HepG2 (cell line): ENCODE data around the gene NT5C3B. TPM values are rescaled to one million over a fixed set of nuclear protein-coding genes. Genes with fewer than 3 reads are reported as not detected.

Source experiments
- ETV5 ChIP-seq: IDR thresholded peaks from 2 replicates; pipeline ENCODE4 v1.6.1; 2018; ENCODE audit warnings: missing biosample characterization, missing genetic modification reagents, inconsistent platforms, borderline replicate concordance
- NCOA5 ChIP-seq: sonication (generic); formaldehyde crosslinking; IDR thresholded peaks from 2 replicates; pipeline ENCODE4 v1.4.0; 2020; ENCODE audit warnings: missing genetic modification reagents
- RNF2 ChIP-seq: fragments of 450-650 bp; conservative IDR thresholded peaks from 2 replicates; pipeline ENCODE4 v1.6.1; 2016; ENCODE audit warnings: low read depth
- SATB2 ChIP-seq: sonication (generic); formaldehyde crosslinking; IDR thresholded peaks from 2 replicates; pipeline ENCODE4 v1.5.0; 2020; ENCODE audit warnings: missing genetic modification reagents
- ZBTB7B ChIP-seq: sonication (generic); formaldehyde crosslinking; IDR thresholded peaks from 2 replicates; pipeline ENCODE4 v1.4.0; 2020; ENCODE audit warnings: missing genetic modification reagents
- ZNF180 ChIP-seq: sonication (generic); formaldehyde crosslinking; IDR thresholded peaks from 2 replicates; pipeline ENCODE4 v1.4.0; 2020; ENCODE audit warnings: low read depth, missing genetic modification reagents, borderline replicate concordance
- ZNF350 ChIP-seq: sonication (generic); formaldehyde crosslinking; IDR thresholded peaks from 2 replicates; pipeline ENCODE4 v1.4.0; 2020; ENCODE audit warnings: mild to moderate bottlenecking, low read depth, missing genetic modification reagents, borderline replicate concordance
- ZNF629 ChIP-seq: sonication (generic); formaldehyde crosslinking; conservative IDR thresholded peaks from 2 replicates; pipeline ENCODE4 v1.5.0; 2020; ENCODE audit warnings: missing genetic modification reagents
- ZNF780A ChIP-seq: sonication (generic); formaldehyde crosslinking; IDR thresholded peaks from 2 replicates; pipeline ENCODE4 v1.8.0; 2022; ENCODE audit warnings: mild to moderate bottlenecking, missing genetic modification reagents, moderate library complexity
- ZSCAN20 ChIP-seq: sonication (generic); formaldehyde crosslinking; IDR thresholded peaks from 2 replicates; pipeline ENCODE4 v1.4.0; 2020; ENCODE audit warnings: missing genetic modification reagents, mild to moderate bottlenecking, borderline replicate concordance
- polyA plus RNA-seq, 8 experiments: library from polyadenylated mRNA; depleted of rRNA in 3 of 8; stranded (reverse) in 7 of 8; unstranded in 1 of 8; fragments of >200 nt; fragmentation: Illumina TruSeq in 4 of 8; extraction: Trizol in 4 of 8; gene quantifications; 2 replicates each; pipeline versions ENCODE4 v1.2.1 to v1.2.3, GENCODE V29; 2011 to 2016; ENCODE audit warnings: low read depth in 4 of 8, missing spikeins in 1 of 8, mixed read lengths in 1 of 8; ENCODE audit not compliant: insufficient read depth in 1 of 8
- total RNA-seq, 5 experiments: library from RNA; depleted of rRNA; stranded (reverse); fragments of >200 nt; fragmentation: Illumina TruSeq; extraction: Trizol; gene quantifications; 2 replicates each; pipeline ENCODE4 v1.2.3, GENCODE V29; 2016; ENCODE audit warnings: low read depth in 1 of 5
- TF ChIP-seq, protein P1 (sequence below): sonication (generic); formaldehyde crosslinking; IDR thresholded peaks from 2 replicates; pipeline ENCODE4 v1.4.0; 2020; ENCODE audit warnings: missing genetic modification reagents
- TF ChIP-seq, protein P2 (sequence below): sonication (generic); formaldehyde crosslinking; IDR thresholded peaks from 2 replicates; pipeline ENCODE4 v1.5.1; 2020; ENCODE audit warnings: missing genetic modification reagents, mild to moderate bottlenecking, borderline replicate concordance
- TF ChIP-seq, protein P3 (sequence below): sonication (generic); formaldehyde crosslinking; IDR thresholded peaks from 2 replicates; pipeline ENCODE4 v1.4.0; 2020; ENCODE audit warnings: missing genetic modification reagents, borderline replicate concordance
- TF ChIP-seq, protein P4 (sequence below): sonication (generic); formaldehyde crosslinking; IDR thresholded peaks from 2 replicates; pipeline ENCODE4 v1.4.0; 2020; ENCODE audit warnings: missing genetic modification reagents, borderline replicate concordance
- TF ChIP-seq, protein P5 (sequence below): sonication (generic); formaldehyde crosslinking; IDR thresholded peaks from 2 replicates; pipeline ENCODE4 v1.4.0; 2020; ENCODE audit warnings: missing genetic modification reagents
- TF ChIP-seq, protein P6 (sequence below): IDR thresholded peaks from 2 replicates; pipeline ENCODE4 v1.6.1; 2012; ENCODE audit warnings: inconsistent platforms

Gene NT5C3B
- total and polyA plus RNA-seq, 2 of the 13 experiments (the other 11 are each of a cell fraction or from before 2014, with no cell fraction given) = 104 to 126 TPM

DNA sequence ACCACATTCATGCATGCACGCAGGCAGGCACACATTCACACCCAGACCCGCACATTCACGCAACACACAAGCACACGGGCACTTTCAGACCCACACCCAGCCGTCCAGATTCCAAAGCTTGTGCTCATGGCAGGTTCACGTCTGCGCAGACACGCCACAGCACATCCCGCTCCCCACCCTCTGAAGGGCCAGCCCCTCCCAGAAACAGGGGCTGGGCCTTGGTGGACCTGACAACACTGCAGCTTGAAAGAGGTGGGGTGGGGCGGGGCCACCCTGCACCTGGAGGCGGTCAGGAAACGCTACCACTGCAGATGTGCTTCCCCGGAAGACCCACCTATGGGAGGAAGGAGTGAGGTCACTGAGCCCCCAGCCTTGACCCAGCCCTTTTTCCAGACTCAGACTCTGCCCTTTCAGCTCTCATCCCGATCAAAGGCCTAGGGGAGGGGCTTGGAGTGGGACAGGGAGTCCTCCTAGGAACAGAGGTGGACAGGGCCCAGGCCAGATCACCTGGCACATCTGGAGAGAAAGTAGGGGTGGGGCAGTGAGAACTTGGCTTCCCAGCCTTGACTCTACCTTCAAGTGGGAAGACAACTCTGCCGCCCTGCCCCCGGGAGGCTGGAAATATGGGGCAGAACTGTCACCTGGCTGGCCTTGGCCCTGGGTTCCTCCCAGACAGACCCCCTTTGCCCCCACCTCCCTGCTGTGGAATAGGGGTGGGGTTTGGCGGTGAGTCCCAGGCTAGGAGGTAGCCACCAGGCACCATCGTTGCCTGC lies 35.2 kb downstream of the NT5C3B start (continued):
- TF ChIP-seq ZBTB7B (CRISPR knock-in tag) = peak; percentile 16; the same call in 1 of the 2 replicates
- TF ChIP-seq RNF2 = no peak
- no peak for TF ChIP-seq SATB2 (CRISPR knock-in tag)
- TF ChIP-seq, protein P1, sequence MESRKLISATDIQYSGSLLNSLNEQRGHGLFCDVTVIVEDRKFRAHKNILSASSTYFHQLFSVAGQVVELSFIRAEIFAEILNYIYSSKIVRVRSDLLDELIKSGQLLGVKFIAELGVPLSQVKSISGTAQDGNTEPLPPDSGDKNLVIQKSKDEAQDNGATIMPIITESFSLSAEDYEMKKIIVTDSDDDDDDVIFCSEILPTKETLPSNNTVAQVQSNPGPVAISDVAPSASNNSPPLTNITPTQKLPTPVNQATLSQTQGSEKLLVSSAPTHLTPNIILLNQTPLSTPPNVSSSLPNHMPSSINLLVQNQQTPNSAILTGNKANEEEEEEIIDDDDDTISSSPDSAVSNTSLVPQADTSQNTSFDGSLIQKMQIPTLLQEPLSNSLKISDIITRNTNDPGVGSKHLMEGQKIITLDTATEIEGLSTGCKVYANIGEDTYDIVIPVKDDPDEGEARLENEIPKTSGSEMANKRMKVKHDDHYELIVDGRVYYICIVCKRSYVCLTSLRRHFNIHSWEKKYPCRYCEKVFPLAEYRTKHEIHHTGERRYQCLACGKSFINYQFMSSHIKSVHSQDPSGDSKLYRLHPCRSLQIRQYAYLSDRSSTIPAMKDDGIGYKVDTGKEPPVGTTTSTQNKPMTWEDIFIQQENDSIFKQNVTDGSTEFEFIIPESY (CRISPR knock-in tag) = no peak
- TF ChIP-seq, protein P2, sequence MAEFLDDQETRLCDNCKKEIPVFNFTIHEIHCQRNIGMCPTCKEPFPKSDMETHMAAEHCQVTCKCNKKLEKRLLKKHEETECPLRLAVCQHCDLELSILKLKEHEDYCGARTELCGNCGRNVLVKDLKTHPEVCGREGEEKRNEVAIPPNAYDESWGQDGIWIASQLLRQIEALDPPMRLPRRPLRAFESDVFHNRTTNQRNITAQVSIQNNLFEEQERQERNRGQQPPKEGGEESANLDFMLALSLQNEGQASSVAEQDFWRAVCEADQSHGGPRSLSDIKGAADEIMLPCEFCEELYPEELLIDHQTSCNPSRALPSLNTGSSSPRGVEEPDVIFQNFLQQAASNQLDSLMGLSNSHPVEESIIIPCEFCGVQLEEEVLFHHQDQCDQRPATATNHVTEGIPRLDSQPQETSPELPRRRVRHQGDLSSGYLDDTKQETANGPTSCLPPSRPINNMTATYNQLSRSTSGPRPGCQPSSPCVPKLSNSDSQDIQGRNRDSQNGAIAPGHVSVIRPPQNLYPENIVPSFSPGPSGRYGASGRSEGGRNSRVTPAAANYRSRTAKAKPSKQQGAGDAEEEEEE = no peak
- TF ChIP-seq ZNF629 = no peak
- TF ChIP-seq, protein P3, sequence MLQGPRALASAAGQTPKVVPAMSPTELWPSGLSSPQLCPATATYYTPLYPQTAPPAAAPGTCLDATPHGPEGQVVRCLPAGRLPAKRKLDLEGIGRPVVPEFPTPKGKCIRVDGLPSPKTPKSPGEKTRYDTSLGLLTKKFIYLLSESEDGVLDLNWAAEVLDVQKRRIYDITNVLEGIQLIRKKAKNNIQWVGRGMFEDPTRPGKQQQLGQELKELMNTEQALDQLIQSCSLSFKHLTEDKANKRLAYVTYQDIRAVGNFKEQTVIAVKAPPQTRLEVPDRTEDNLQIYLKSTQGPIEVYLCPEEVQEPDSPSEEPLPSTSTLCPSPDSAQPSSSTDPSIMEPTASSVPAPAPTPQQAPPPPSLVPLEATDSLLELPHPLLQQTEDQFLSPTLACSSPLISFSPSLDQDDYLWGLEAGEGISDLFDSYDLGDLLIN (CRISPR knock-in tag) = no peak
- TF ChIP-seq NCOA5 (CRISPR knock-in tag) = no peak
- no peak; the same call in 1 of the 2 replicates for TF ChIP-seq ETV5 (CRISPR knock-in tag)
- TF ChIP-seq ZNF780A (CRISPR knock-in tag) = no peak
- TF ChIP-seq, protein P4, sequence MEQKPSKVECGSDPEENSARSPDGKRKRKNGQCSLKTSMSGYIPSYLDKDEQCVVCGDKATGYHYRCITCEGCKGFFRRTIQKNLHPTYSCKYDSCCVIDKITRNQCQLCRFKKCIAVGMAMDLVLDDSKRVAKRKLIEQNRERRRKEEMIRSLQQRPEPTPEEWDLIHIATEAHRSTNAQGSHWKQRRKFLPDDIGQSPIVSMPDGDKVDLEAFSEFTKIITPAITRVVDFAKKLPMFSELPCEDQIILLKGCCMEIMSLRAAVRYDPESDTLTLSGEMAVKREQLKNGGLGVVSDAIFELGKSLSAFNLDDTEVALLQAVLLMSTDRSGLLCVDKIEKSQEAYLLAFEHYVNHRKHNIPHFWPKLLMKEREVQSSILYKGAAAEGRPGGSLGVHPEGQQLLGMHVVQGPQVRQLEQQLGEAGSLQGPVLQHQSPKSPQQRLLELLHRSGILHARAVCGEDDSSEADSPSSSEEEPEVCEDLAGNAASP (CRISPR knock-in tag) = no peak
- TF ChIP-seq ZNF350 = peak; percentile 48; the same call in 1 of the 2 replicates
- no peak for TF ChIP-seq ZNF180 (CRISPR knock-in tag)
- TF ChIP-seq, protein P5, sequence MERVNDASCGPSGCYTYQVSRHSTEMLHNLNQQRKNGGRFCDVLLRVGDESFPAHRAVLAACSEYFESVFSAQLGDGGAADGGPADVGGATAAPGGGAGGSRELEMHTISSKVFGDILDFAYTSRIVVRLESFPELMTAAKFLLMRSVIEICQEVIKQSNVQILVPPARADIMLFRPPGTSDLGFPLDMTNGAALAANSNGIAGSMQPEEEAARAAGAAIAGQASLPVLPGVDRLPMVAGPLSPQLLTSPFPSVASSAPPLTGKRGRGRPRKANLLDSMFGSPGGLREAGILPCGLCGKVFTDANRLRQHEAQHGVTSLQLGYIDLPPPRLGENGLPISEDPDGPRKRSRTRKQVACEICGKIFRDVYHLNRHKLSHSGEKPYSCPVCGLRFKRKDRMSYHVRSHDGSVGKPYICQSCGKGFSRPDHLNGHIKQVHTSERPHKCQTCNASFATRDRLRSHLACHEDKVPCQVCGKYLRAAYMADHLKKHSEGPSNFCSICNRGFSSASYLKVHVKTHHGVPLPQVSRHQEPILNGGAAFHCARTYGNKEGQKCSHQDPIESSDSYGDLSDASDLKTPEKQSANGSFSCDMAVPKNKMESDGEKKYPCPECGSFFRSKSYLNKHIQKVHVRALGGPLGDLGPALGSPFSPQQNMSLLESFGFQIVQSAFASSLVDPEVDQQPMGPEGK (CRISPR knock-in tag) = peak; percentile 87
- TF ChIP-seq, protein P6, sequence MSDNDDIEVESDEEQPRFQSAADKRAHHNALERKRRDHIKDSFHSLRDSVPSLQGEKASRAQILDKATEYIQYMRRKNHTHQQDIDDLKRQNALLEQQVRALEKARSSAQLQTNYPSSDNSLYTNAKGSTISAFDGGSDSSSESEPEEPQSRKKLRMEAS = peak; percentile 39
- TF ChIP-seq ZSCAN20 = no peak
- TF ChIP-seq, all 625 proteins: peak for 147
